Measurements from ENCODE around the gene SPON1.

GRCh38 chr11:13931356-13931755 lies 31.2 kb upstream of the SPON1 start:
- TF ChIP-seq CTCF (IDR thresholded peaks at IDR 0.05) (no peak), EZH2 (IDR thresholded peaks at IDR 0.05; ENCODE audit: borderline replicate concordance, insufficient read depth, low read depth, low read length, poor library complexity, severe bottlenecking) (no peak)

Measured in B cell (primary cell).